Thyroid gland (tissue), 4 donors: ENCODE measurements around the gene ZNF490.

Source experiments
- CTCF ChIP-seq, 6 experiments: fragments of 200-600 bp in 3 of 6; fragments of 450-650 bp in 3 of 6; sonication (generic) in 3 of 6; IDR thresholded peaks; one replicate each; pipeline ENCODE4 v1.5.1; 2016 to 2019; ENCODE audit warnings: antibody characterized with exemption in 6 of 6, mild to moderate bottlenecking in 2 of 6, inconsistent platforms in 1 of 6, moderate library complexity in 1 of 6
- POLR2A ChIP-seq, 2 donors: fragments of 450-650 bp; IDR thresholded peaks; one replicate each; pipeline ENCODE4 v1.6.1; 2017; ENCODE audit warnings: antibody characterized with exemption in 2 of 2, mild to moderate bottlenecking in 2 of 2, moderate library complexity in 1 of 2

DNA sequence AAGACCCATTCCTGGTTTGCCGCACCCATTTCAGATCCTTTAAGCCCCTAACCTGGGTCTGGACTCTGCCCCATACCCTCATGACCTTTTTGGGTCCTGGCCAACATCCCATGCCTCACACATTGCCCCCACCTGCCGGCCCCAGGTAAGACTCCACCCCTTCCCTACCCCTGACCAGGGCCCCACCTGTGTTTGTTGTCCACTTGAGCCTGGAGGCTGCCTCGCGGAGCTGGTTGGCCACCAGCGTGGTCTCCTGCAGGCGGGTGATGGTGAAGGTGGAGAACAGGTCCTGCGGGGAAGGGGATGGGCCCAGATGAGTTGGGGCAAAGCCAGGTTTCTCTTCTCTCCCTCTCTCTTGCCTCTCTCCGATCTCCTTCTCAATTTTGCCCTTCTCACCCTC is 36.4 kb upstream of the ZNF490 start:
- TF ChIP-seq CTCF (IDR thresholded peaks at IDR 0.05) (no peak), POLR2A (IDR thresholded peaks at IDR 0.05) (no peak)
